Muscle of leg (tissue), 11 donors: ENCODE measurements around the gene PMEPA1. TPM values are rescaled to one million over a fixed set of nuclear protein-coding genes. Genes with fewer than 3 reads are reported as not detected.

Source experiments
- DNase-seq: peaks from one replicate; pipeline ENCODE4 v3.0.0; 2013
- H3K27ac ChIP-seq: one replicate; pipeline ENCODE4 v1.5.1; 2013; ENCODE audit warnings: mild to moderate bottlenecking, low read length, control low read depth
- H3K27me3 ChIP-seq: one replicate; pipeline ENCODE4 v1.6.1; 2013; ENCODE audit warnings: low read length; ENCODE audit not compliant: control insufficient read depth, insufficient read depth
- H3K36me3 ChIP-seq: one replicate; pipeline ENCODE4 v1.6.1; 2013; ENCODE audit warnings: low read length; ENCODE audit not compliant: control insufficient read depth, insufficient read depth
- H3K4me1 ChIP-seq: one replicate; pipeline ENCODE4 v1.6.1; 2013; ENCODE audit warnings: low read length; ENCODE audit not compliant: control insufficient read depth, insufficient read depth
- H3K4me3 ChIP-seq: one replicate; pipeline ENCODE4 v1.5.1; 2013; ENCODE audit warnings: low read length, control low read depth
- H3K9me3 ChIP-seq: replicated peaks from 2 replicates; pipeline ENCODE4 v1.6.1; 2013; ENCODE audit warnings: low read depth, low read length; ENCODE audit not compliant: control insufficient read depth
- WGBS: methylation state at CpG from one replicate; pipeline ENCODE4 v1.1.5; 2013; ENCODE audit warnings: missing lambda C conversion rate; ENCODE audit not compliant: insufficient coverage; 5-methylcytosine and 5-hydroxymethylcytosine counted together
- polyA plus RNA-seq, 8 donors: library from polyadenylated mRNA; unstranded; fragments of 120-200 nt; gene quantifications; one replicate each; pipeline versions ENCODE4 v1.2.1 to v1.2.3, GENCODE V29; 2013; ENCODE audit warnings: inconsistent platforms in 1 of 8, low replicate concordance in 1 of 8; ENCODE audit not compliant: insufficient read length in 8 of 8, insufficient read depth in 1 of 8
- total RNA-seq: library from RNA; stranded (reverse); fragments of 120-200 nt; gene quantifications from one replicate; pipeline ENCODE4 v1.2.4, GENCODE V29; 2013

The PMEPA1 gene
- total and polyA plus RNA-seq, 9 donors: 8.2 to 29.4 (median 23.3) TPM

GRCh38 chr20:57696401-57696961 is 13.3 kb downstream of the PMEPA1 start:
- Histone ChIP-seq H3K27me3 (no peaks in the 10 kb centered on the region), H3K36me3 (no peaks in the 10 kb centered on the region), H3K9me3 (no peaks in the 10 kb centered on the region), H3K4me1 (peaks cover 22% of the 10 kb centered on the region), H3K4me3 (no peak overlapping the region), H3K27ac (no peak overlapping the region)
- no peak for DNase-seq
- WGBS: 76% methylated on average over 8 of the region's 12 CpGs

GRCh38 chr20:57695940-57696339 is 13.9 kb downstream of the PMEPA1 start:
- Histone ChIP-seq H3K4me1 (peaks cover 26% of the 10 kb centered on the region), H3K36me3 (no peaks in the 10 kb centered on the region), H3K9me3 (no peaks in the 10 kb centered on the region), H3K27ac (no peak overlapping the region), H3K27me3 (no peaks in the 10 kb centered on the region), H3K4me3 (no peak overlapping the region)
- no peak for DNase-seq
- 100% methylated on average over 1 of the region's 5 CpGs for WGBS

- peaks cover 35% of the 10 kb centered on the region for H3K4me1 ChIP-seq
- WGBS: 82% methylated on average over 11 of the region's 11 CpGs
- H3K36me3 ChIP-seq: no peaks in the 10 kb centered on the region
- no peaks in the 10 kb centered on the region for H3K9me3 ChIP-seq
- H3K27me3 ChIP-seq: no peaks in the 10 kb centered on the region
- H3K27ac ChIP-seq: no peak overlapping the region
- DNase-seq: no peak
- H3K4me3 ChIP-seq: no peak overlapping the region
Observed at GRCh38 chr20:57695012-57695411, 14.8 kb downstream of the PMEPA1 start.

- H3K27me3 ChIP-seq: no peaks in the 10 kb centered on the region
- no peak for DNase-seq
- H3K27ac ChIP-seq: no peak overlapping the region
- H3K9me3 ChIP-seq: no peaks in the 10 kb centered on the region
- H3K36me3 ChIP-seq: no peaks in the 10 kb centered on the region
- no peak overlapping the region for H3K4me3 ChIP-seq
- H3K4me1 ChIP-seq: peaks cover 40% of the 10 kb centered on the region
- WGBS: 100% methylated on average over 1 of the region's 4 CpGs
Observed at GRCh38 chr20:57694481-57694880, 15.3 kb downstream of the PMEPA1 start.

GRCh38 chr20:57693670-57694329 is 16.0 kb downstream of the PMEPA1 start:
- no peaks in the 10 kb centered on the region for H3K36me3 ChIP-seq
- no peaks in the 10 kb centered on the region for H3K9me3 ChIP-seq
- no peaks in the 10 kb centered on the region for H3K27me3 ChIP-seq
- WGBS: 47% methylated on average over 3 of the region's 7 CpGs
- no peak overlapping the region for H3K27ac ChIP-seq
- no peak for DNase-seq
- H3K4me1 ChIP-seq: peaks cover 44% of the 10 kb centered on the region
- H3K4me3 ChIP-seq: no peak overlapping the region

- Histone ChIP-seq H3K4me3 (no peak overlapping the region), H3K4me1 (peaks cover 52% of the 10 kb centered on the region), H3K9me3 (no peaks in the 10 kb centered on the region), H3K36me3 (no peaks in the 10 kb centered on the region), H3K27me3 (no peaks in the 10 kb centered on the region), H3K27ac (no peak overlapping the region)
- DNase-seq: no peak
- WGBS: 80% methylated on average over 11 of the region's 20 CpGs
Observed at GRCh38 chr20:57693002-57693582, 16.7 kb downstream of the PMEPA1 start.

GRCh38 chr20:57692393-57692792 is 17.4 kb downstream of the PMEPA1 start:
- WGBS: 58% methylated on average over 5 of the region's 10 CpGs
- Histone ChIP-seq H3K4me1 (peaks cover 59% of the 10 kb centered on the region), H3K4me3 (no peak overlapping the region), H3K9me3 (no peaks in the 10 kb centered on the region), H3K27ac (no peak overlapping the region), H3K36me3 (no peaks in the 10 kb centered on the region), H3K27me3 (no peaks in the 10 kb centered on the region)
- DNase-seq: no peak

GRCh38 chr20:57691699-57692098 is 18.1 kb downstream of the PMEPA1 start:
- DNase-seq: no peak
- H3K27me3 ChIP-seq: no peaks in the 10 kb centered on the region
- peaks cover 60% of the 10 kb centered on the region for H3K4me1 ChIP-seq
- no peak overlapping the region for H3K27ac ChIP-seq
- WGBS: 69% methylated on average over 12 of the region's 12 CpGs
- no peaks in the 10 kb centered on the region for H3K9me3 ChIP-seq
- no peaks in the 10 kb centered on the region for H3K36me3 ChIP-seq
- no peak overlapping the region for H3K4me3 ChIP-seq

GRCh38 chr20:57690525-57690924 is 19.3 kb downstream of the PMEPA1 start:
- no peak for DNase-seq
- Histone ChIP-seq H3K36me3 (no peaks in the 10 kb centered on the region), H3K4me1 (peaks cover 61% of the 10 kb centered on the region), H3K27me3 (peaks cover 2% of the 10 kb centered on the region), H3K9me3 (no peaks in the 10 kb centered on the region), H3K27ac (no peak overlapping the region), H3K4me3 (no peak overlapping the region)
- WGBS: 64% methylated on average over 11 of the region's 15 CpGs

GRCh38 chr20:57689745-57690481 is 19.9 kb downstream of the PMEPA1 start:
- Histone ChIP-seq H3K27me3 (peaks cover 2% of the 10 kb centered on the region), H3K36me3 (no peaks in the 10 kb centered on the region), H3K9me3 (no peaks in the 10 kb centered on the region), H3K4me3 (no peak overlapping the region), H3K4me1 (peaks cover 67% of the 10 kb centered on the region), H3K27ac (no peak overlapping the region)
- WGBS: 77% methylated on average over 18 of the region's 23 CpGs
- no peak for DNase-seq
